ENCODE measurements around the gene TCF7L2. TPM values are rescaled to one million over a fixed set of nuclear protein-coding genes. Genes with fewer than 3 reads are reported as not detected.

Gene TCF7L2
- polyA plus RNA-seq, 1 experiment = 11.3 TPM

DNA sequence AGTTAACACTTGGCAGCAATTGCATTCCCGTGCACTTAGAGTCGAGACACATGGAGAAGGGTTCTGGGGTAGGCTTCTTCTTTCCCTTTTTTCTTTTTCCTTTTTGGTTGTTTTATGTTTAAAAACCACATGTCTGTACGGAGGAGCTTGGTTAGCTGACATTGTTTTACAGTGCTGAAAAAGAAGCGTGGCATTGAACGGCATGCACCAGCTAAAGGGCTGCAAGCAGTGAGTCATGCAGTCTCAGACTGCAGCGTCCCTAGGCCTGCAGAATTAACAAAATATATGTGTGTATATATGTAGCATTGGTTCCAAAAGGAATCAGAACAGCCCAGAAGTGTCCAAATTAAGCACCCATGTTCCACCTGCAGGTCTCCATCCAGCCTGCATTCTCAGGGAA lies 211.0 kb downstream of the TCF7L2 start:
- ChIA-PET POLR2A (no interaction called here), CTCF (interaction anchor here (1.0 kb wide), 1 partner anchor 226 kb away, joined by 3 read pairs; no protein-coding TSS in a partner anchor)
- Histone ChIP-seq H3K36me3 (ENCODE audit: control insufficient read depth, insufficient read depth, low read length) (peaks cover 21% of the 10 kb centered on the region), H3K4me3 (ENCODE audit: low read depth, low read length) (no peak overlapping the region), H3K27me3 (ENCODE audit: control insufficient read depth, insufficient read depth, low read length) (no peaks in the 10 kb centered on the region)
- no peak for DNase-seq (ENCODE audit: low read depth)
- TF ChIP-seq, protein P1, sequence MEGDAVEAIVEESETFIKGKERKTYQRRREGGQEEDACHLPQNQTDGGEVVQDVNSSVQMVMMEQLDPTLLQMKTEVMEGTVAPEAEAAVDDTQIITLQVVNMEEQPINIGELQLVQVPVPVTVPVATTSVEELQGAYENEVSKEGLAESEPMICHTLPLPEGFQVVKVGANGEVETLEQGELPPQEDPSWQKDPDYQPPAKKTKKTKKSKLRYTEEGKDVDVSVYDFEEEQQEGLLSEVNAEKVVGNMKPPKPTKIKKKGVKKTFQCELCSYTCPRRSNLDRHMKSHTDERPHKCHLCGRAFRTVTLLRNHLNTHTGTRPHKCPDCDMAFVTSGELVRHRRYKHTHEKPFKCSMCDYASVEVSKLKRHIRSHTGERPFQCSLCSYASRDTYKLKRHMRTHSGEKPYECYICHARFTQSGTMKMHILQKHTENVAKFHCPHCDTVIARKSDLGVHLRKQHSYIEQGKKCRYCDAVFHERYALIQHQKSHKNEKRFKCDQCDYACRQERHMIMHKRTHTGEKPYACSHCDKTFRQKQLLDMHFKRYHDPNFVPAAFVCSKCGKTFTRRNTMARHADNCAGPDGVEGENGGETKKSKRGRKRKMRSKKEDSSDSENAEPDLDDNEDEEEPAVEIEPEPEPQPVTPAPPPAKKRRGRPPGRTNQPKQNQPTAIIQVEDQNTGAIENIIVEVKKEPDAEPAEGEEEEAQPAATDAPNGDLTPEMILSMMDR (IDR thresholded peaks at IDR 0.05; ENCODE audit: insufficient read depth, low read depth, low read length) = no peak

DNA sequence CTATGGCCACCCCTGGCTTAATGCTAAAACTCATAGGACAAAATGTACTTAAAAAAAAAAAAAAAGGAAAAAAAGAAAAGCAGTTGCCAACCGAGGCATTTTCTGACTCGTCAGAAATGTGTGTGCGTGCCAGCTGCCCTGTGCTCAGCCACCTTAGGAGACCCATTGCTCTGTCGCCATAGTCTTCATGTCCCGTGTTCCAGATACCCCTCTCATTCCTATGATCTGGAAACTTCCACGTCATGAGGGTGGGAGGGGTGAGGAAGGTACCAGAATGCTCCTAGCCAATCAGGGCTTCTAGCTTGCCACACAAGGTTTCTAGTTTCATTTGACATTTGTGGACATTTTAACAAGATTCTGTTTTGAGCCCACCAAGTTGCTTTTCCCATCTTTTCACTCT lies 212.9 kb downstream of the TCF7L2 start:
- Histone ChIP-seq H3K36me3 (ENCODE audit: control insufficient read depth, insufficient read depth, low read length) (peaks cover 22% of the 10 kb centered on the region), H3K27me3 (ENCODE audit: control insufficient read depth, insufficient read depth, low read length) (no peaks in the 10 kb centered on the region), H3K4me3 (ENCODE audit: low read depth, low read length) (no peak overlapping the region)
- CTCF ChIA-PET = no interaction called here
- POLR2A ChIA-PET = no interaction called here
- DNase-seq (ENCODE audit: low read depth) = no peak
- TF ChIP-seq, protein P1 (IDR thresholded peaks at IDR 0.05; ENCODE audit: insufficient read depth, low read depth, low read length) = no peak

DNA sequence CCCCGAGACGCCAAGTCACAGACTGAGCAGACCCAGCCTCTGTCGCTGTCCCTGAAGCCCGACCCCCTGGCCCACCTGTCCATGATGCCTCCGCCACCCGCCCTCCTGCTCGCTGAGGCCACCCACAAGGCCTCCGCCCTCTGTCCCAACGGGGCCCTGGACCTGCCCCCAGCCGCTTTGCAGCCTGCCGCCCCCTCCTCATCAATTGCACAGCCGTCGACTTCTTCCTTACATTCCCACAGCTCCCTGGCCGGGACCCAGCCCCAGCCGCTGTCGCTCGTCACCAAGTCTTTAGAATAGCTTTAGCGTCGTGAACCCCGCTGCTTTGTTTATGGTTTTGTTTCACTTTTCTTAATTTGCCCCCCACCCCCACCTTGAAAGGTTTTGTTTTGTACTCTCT lies 215.6 kb downstream of the TCF7L2 start:
- no peak overlapping the region for H3K4me3 ChIP-seq (ENCODE audit: low read depth, low read length)
- TF ChIP-seq, protein P1 (IDR thresholded peaks at IDR 0.05; ENCODE audit: insufficient read depth, low read depth, low read length) = no peak
- CTCF ChIA-PET = no interaction called here

DNA sequence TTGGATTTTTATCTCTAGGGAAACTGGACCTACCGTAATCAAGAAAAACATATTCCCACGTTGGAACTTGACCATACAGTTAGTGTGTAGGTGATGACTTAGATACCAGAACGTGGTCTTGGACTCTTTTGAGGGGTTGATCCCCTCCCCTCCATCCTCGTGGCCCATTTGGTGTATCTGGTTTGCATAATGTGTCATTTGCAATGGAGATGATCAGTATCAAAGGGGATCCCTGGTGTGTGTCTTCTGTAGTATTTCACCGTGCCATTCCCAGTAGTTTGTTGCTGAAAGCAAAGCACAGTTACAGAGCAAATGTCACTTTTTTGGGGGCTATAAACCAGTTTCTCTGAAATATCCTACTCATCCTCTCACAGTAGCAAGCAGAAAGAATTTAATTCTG lies 217.7 kb downstream of the TCF7L2 start:
- TF ChIP-seq, protein P1 (IDR thresholded peaks at IDR 0.05; ENCODE audit: insufficient read depth, low read depth, low read length) = no peak
- POLR2A ChIA-PET = no interaction called here
- CTCF ChIA-PET = no interaction called here
- no peaks in the 10 kb centered on the region for H3K27me3 ChIP-seq (ENCODE audit: control insufficient read depth, insufficient read depth, low read length)
- H3K4me3 ChIP-seq (ENCODE audit: low read depth, low read length) = no peak overlapping the region
- no peak for DNase-seq (ENCODE audit: low read depth)
- H3K36me3 ChIP-seq (ENCODE audit: control insufficient read depth, insufficient read depth, low read length) = peaks cover 13% of the 10 kb centered on the region

More for the DNA sequence above, 215.6 kb downstream of the TCF7L2 start:
- DNase-seq (ENCODE audit: low read depth) = no peak
- POLR2A ChIA-PET = no interaction called here
- Histone ChIP-seq H3K36me3 (ENCODE audit: control insufficient read depth, insufficient read depth, low read length) (peaks cover 17% of the 10 kb centered on the region), H3K27me3 (ENCODE audit: control insufficient read depth, insufficient read depth, low read length) (no peaks in the 10 kb centered on the region)

DNA sequence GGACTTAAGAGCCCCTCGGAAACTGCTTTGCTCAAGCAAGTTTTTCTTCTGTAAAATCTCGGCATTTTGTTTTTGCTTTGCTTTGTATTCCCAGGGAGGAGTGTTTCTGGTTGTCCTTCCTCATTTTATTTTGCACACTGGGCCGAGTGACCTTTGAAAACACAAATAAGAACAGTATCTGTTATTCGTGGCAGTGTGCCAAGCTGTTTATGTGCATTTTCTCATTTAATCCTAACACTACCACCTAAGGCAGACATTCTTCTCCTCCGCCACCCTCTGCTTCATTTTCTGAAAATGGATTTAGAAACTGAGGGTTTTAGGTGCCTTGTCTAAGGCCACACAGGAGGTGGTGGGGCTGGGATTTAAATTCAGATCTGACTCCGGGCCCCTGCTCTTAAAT lies 218.5 kb downstream of the TCF7L2 start:
- H3K4me3 ChIP-seq (ENCODE audit: low read depth, low read length) = no peak overlapping the region
- DNase-seq (ENCODE audit: low read depth) = no peak
- ChIA-PET CTCF (no interaction called here), POLR2A (no interaction called here)
- peaks cover 10% of the 10 kb centered on the region for H3K36me3 ChIP-seq (ENCODE audit: control insufficient read depth, insufficient read depth, low read length)
- no peaks in the 10 kb centered on the region for H3K27me3 ChIP-seq (ENCODE audit: control insufficient read depth, insufficient read depth, low read length)
- TF ChIP-seq, protein P1 (IDR thresholded peaks at IDR 0.05; ENCODE audit: insufficient read depth, low read depth, low read length) = no peak
